Measurements from ENCODE around the gene DDAH1.

The DDAH1 gene

DNA sequence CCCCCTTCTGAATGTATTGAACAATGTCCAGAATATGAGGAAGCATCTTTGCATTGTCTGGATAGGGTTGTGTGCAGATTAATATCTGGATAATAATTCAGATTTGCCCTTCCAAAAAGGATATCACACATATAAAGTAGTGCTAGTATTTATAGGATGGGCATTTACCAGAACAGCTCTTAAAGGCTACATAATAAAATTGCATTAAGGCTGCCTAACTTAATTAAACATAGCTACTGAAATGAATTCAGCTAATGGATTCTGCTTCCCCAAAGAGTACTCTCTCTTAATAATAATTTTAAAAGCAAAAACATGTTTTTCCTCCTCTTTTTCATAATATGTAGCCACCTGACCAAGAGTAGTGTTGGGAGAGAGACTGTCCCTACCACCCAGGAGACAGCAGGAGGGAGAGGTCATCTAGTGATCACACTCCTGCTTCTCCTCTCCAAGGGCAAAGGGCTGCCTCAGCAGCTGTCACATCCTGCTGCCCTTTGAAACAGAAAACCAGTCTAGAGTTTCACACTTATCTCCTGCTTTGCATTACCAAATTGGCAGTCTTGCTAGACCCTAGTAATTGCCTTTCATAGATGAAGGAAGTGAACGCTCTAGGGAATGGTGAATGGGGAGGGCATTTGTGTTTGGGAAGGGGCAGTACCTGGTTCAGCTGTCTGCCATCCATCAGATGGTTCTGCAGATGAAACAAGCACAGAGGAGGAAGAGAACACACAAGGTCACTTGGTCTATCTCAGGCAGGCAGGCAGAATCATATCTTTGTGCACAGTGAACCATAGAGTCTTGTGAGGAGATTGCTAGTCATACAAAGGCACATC lies 29.3 kb upstream of the DDAH1 start:
- Histone ChIP-seq H3K4me2 (no peak overlapping the region), H3K27ac (no peak overlapping the region), H4K20me1 (no peaks in the 10 kb centered on the region), H3K9me3 (no peaks in the 10 kb centered on the region), H3K9ac (no peak overlapping the region), H3K4me1 (no peaks in the 10 kb centered on the region), H3K27me3 (no peaks in the 10 kb centered on the region), H3K36me3 (no peaks in the 10 kb centered on the region), H3K4me3 (no peak overlapping the region)
- TF ChIP-seq Cebpa-rat (IDR thresholded peaks at IDR 0.05) = no peak

DNA sequence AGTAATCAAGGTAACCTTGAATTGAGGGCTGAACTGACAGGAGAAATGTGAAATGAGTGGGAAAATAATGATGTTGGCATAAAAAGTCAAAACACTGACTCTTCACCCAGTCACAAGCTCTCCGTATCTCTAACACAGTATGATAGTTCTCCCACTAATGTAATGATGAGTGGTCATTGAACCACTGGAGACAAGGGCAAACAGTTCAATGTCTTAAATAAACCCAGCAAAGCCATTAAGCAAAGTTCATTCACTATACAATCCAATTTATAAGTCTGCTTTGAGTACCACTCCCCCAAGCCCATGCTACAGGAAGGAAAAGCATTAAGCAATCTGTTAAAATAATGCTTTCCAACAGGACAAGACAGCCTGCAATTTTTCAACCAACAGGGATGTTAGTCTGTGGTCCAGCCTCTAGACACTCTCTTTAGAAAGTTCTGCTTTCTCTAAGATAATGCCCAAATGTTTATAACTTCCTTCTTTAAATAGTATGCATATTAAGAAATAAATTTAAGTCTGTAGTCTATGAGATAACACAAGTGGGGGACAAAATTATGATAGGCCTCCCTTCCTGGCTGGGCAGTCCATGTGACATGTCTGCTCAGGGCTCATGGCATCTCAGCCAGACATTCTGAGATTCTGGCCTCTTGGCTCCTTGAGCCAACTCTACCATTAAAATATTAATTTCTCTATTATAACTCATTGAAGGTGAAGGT lies 25.5 kb upstream of the DDAH1 start:
- no peaks in the 10 kb centered on the region for H4K20me1 ChIP-seq
- no peaks in the 10 kb centered on the region for H3K4me1 ChIP-seq
- H3K27ac ChIP-seq = no peak overlapping the region
- no peaks in the 10 kb centered on the region for H3K36me3 ChIP-seq
- no peak overlapping the region for H3K4me2 ChIP-seq
- no peaks in the 10 kb centered on the region for H3K27me3 ChIP-seq
- H3K9ac ChIP-seq = no peak overlapping the region
- TF ChIP-seq Cebpa-rat (IDR thresholded peaks at IDR 0.05) = no peak
- H3K4me3 ChIP-seq = no peak overlapping the region
- no peaks in the 10 kb centered on the region for H3K9me3 ChIP-seq

DNA sequence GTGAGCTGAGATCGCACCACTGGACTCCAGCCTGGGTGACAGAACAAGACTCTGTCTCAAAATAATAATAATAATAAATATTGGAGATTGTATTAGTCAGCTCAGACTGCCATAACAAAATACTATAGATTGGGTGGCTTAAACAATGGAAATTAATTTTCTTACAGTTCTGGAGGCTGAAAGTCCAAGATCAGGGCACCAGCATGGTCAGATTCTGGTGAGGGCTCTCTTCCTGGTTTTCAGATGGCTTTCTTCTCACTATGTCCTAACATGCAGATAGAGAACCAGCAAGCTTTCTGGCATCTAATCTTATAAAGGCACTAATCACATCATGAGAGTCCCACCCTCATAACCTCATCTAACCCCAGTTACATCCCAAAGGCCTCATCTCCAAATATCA lies 23.2 kb upstream of the DDAH1 start:
- no peak overlapping the region for H3K4me3 ChIP-seq
- H3K9ac ChIP-seq = no peak overlapping the region
- no peaks in the 10 kb centered on the region for H3K9me3 ChIP-seq
- no peaks in the 10 kb centered on the region for H3K36me3 ChIP-seq
- no peaks in the 10 kb centered on the region for H3K4me1 ChIP-seq
- no peak for TF ChIP-seq Cebpa-rat (IDR thresholded peaks at IDR 0.05)
- no peaks in the 10 kb centered on the region for H3K27me3 ChIP-seq
- H3K27ac ChIP-seq = no peak overlapping the region
- H3K4me2 ChIP-seq = no peak overlapping the region
- H4K20me1 ChIP-seq = no peaks in the 10 kb centered on the region

DNA sequence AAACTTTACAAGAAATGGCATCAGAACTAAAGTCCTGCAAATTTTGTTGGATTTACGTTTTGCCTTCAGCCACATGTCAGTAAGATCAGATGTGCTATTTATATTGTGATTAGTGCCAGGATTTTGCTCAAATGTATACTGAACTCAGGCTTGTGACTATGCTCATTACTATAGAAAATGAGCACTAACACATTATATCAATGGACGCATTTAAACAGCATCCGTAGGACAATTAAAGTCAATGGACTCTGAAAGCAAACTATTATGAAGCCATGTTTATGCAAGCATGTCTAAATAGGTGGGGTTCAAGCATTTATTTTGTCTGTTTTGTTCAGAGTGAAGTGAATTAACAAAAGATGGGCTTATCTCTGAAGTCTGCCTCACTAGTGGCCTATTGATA lies 20.6 kb upstream of the DDAH1 start:
- no peak overlapping the region for H3K27ac ChIP-seq
- H3K4me3 ChIP-seq = no peak overlapping the region
- H3K9ac ChIP-seq = no peak overlapping the region
- H3K4me2 ChIP-seq = no peak overlapping the region
- no peaks in the 10 kb centered on the region for H3K27me3 ChIP-seq
- no peak for TF ChIP-seq Cebpa-rat (IDR thresholded peaks at IDR 0.05)
- no peaks in the 10 kb centered on the region for H3K36me3 ChIP-seq
- no peaks in the 10 kb centered on the region for H4K20me1 ChIP-seq
- H3K4me1 ChIP-seq = no peaks in the 10 kb centered on the region
- no peaks in the 10 kb centered on the region for H3K9me3 ChIP-seq

DNA sequence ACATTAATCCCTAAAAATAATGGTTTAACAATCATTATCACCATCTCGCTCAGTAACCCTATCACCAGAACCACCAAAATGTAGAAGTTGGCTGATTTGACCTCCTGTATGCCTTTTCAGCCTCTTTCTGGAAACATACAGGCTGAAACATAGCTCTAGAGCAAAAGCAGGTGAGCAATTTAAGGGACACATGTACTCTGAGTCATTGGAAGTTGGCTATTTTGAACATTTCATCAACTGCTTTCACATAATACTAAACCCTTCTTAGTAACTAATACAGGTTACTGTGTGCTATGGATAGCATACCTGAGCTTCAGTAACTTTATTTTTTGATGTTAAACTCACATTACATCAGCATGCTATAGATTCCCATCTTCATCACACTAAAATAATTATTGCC lies 19.8 kb upstream of the DDAH1 start:
- Histone ChIP-seq H3K27ac (no peak overlapping the region), H3K36me3 (no peaks in the 10 kb centered on the region), H3K27me3 (no peaks in the 10 kb centered on the region), H3K9me3 (no peaks in the 10 kb centered on the region), H3K9ac (no peak overlapping the region), H4K20me1 (no peaks in the 10 kb centered on the region), H3K4me1 (no peaks in the 10 kb centered on the region), H3K4me3 (no peak overlapping the region), H3K4me2 (no peak overlapping the region)
- no peak for TF ChIP-seq Cebpa-rat (IDR thresholded peaks at IDR 0.05)

DNA sequence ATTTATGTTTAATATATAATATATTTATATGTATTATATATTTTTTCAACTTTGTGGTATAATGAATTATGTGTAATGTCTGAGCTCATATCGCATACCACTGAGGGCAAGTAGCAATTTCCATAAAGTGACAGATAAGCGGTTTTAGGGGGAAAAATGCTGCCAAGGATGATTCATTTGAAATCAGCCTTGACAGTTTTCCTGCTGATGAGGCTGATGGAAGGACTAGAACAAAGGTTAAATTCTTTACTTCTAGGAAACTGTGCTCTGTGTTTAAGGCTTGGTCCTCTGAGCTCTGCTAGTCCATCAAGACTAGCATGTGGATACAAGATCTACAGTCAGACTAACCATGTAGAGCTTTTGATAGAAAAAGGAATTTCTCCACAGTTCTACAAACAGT lies 19.3 kb upstream of the DDAH1 start:
- Histone ChIP-seq H3K9me3 (no peaks in the 10 kb centered on the region), H3K4me3 (no peak overlapping the region), H3K9ac (no peak overlapping the region), H3K4me2 (no peak overlapping the region), H3K4me1 (no peaks in the 10 kb centered on the region), H4K20me1 (no peaks in the 10 kb centered on the region), H3K27ac (no peak overlapping the region), H3K36me3 (no peaks in the 10 kb centered on the region), H3K27me3 (no peaks in the 10 kb centered on the region)
- TF ChIP-seq Cebpa-rat (IDR thresholded peaks at IDR 0.05) = no peak

DNA sequence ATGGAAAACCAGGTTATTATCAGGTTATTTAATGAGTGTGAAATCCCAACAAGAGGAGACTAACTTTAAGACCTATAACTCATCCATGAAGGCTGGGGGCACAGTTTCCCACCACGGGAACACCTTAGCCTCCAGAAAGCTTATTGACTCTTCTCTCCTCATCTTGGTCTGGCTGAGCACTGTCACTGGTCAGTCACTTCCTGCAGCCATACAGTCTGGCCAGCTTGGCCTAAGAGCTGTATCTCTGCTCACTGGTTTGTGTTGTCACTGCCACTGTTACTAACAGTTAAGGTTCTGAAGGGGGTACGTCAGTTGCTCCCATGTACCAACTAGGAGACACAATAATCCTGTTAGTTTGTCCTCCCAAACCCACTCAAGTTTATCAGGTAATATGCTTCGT lies 16.7 kb upstream of the DDAH1 start:
- no peak for TF ChIP-seq Cebpa-rat (IDR thresholded peaks at IDR 0.05)
- Histone ChIP-seq H3K36me3 (no peaks in the 10 kb centered on the region), H3K27me3 (no peaks in the 10 kb centered on the region)

DNA sequence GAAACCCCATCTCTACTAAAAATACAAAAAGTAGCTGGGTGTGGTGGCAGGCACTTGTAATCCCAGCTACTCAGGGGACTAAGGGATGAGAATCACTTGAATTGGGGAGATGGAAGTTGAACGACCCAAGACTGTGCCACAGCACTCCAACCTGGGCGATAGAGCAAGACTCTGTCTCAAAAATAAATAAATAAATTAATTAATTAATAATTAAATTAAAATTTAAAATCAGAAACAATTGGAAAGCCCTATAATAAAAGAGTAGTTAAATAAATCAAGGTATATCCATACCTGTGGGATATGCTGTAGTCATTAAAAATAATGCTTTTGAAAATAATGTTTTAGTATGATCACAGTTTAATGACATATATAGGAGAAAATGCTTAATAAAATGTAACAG lies 15.6 kb upstream of the DDAH1 start:
- H3K4me1 ChIP-seq = no peaks in the 10 kb centered on the region
- H3K27me3 ChIP-seq = no peaks in the 10 kb centered on the region
- H3K9ac ChIP-seq = no peak overlapping the region
- H3K27ac ChIP-seq = no peak overlapping the region
- H3K9me3 ChIP-seq = no peaks in the 10 kb centered on the region
- H4K20me1 ChIP-seq = no peaks in the 10 kb centered on the region
- no peak overlapping the region for H3K4me3 ChIP-seq
- H3K36me3 ChIP-seq = no peaks in the 10 kb centered on the region
- H3K4me2 ChIP-seq = no peak overlapping the region
- no peak for TF ChIP-seq Cebpa-rat (IDR thresholded peaks at IDR 0.05)

More for the DNA sequence above, 16.7 kb upstream of the DDAH1 start:
- H3K4me1 ChIP-seq = no peaks in the 10 kb centered on the region
- no peaks in the 10 kb centered on the region for H4K20me1 ChIP-seq
- H3K9ac ChIP-seq = no peak overlapping the region
- no peak overlapping the region for H3K4me3 ChIP-seq
- H3K4me2 ChIP-seq = no peak overlapping the region
- no peaks in the 10 kb centered on the region for H3K9me3 ChIP-seq
- no peak overlapping the region for H3K27ac ChIP-seq

DNA sequence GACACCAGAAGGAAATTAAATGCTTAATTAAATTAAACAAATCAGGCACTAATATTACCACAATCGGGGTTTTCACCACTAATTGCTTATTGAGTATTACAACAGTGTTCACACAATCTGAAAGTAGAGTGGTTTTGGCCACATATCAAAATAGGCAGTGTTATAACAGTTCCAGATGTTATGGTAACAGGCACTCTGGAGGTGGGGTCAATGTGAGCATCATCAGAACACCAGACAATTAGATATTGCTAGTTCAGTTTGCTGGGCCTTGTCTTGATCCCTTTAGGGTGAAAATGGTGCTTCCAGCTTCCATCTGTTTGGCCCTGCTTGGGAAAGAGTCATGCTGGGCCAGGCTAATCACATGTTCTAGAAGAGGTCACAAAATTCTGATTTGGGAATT lies 14.5 kb upstream of the DDAH1 start:
- H3K27me3 ChIP-seq = no peaks in the 10 kb centered on the region
- no peaks in the 10 kb centered on the region for H3K9me3 ChIP-seq
- H4K20me1 ChIP-seq = no peaks in the 10 kb centered on the region
- no peak overlapping the region for H3K4me3 ChIP-seq
- no peaks in the 10 kb centered on the region for H3K4me1 ChIP-seq
- no peak overlapping the region for H3K9ac ChIP-seq
- no peak for TF ChIP-seq Cebpa-rat (IDR thresholded peaks at IDR 0.05)
- H3K27ac ChIP-seq = no peak overlapping the region
- no peaks in the 10 kb centered on the region for H3K36me3 ChIP-seq
- no peak overlapping the region for H3K4me2 ChIP-seq

DNA sequence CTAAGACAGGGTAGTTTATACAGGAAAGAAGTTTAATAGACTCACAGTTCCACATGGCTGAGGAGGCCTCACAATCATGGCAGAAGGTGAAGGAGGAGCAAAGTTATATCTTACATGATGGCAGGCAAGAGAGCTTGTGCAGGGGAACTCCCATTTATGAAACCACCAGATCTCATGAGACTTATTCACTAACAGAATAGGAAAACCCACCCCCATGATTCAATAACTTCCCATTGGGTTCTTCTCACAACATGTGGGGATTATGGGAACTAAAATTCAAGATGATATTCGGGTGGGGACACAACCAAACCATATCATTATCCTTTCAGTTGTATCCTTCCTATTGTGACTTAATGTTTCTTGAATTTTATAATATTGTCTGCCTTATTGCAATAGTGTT lies 13.4 kb upstream of the DDAH1 start:
- TF ChIP-seq Cebpa-rat (IDR thresholded peaks at IDR 0.05) = no peak
- H4K20me1 ChIP-seq = no peaks in the 10 kb centered on the region
- H3K4me1 ChIP-seq = no peaks in the 10 kb centered on the region
- H3K4me3 ChIP-seq = no peak overlapping the region
- H3K36me3 ChIP-seq = no peaks in the 10 kb centered on the region
- H3K9ac ChIP-seq = no peak overlapping the region
- H3K27me3 ChIP-seq = no peaks in the 10 kb centered on the region
- no peak overlapping the region for H3K4me2 ChIP-seq
- no peaks in the 10 kb centered on the region for H3K9me3 ChIP-seq
- no peak overlapping the region for H3K27ac ChIP-seq

Data from BLaER1 (cell line).